ENCODE data around the gene LRRC32. TPM values are rescaled to one million over a fixed set of nuclear protein-coding genes. Genes with fewer than 3 reads are reported as not detected.

Gene LRRC32
- total RNA-seq, 1 donor = 37.6 TPM

GRCh38 chr11:76700177-76701100 lies 29.9 kb upstream of the LRRC32 start:
- peak; percentile 97 for DNase-seq (ENCODE audit: insufficient read length, low spot score, missing footprints)
- Histone ChIP-seq H2AFZ (ENCODE audit: low read length) (no peak overlapping the region), H3K4me3 (ENCODE audit: insufficient read depth, low read length) (peak overlapping the region; percentile 11), H3K4me2 (ENCODE audit: insufficient read depth, low read length) (peak overlapping the region; percentile 66), H3K79me2 (ENCODE audit: insufficient read depth, low read length) (no peaks in the 10 kb centered on the region), H3K27ac (ENCODE audit: low read depth, low read length) (peak overlapping the region; percentile 62), H3K4me1 (ENCODE audit: insufficient read depth, low read length) (peaks cover 31% of the 10 kb centered on the region), H3K9me3 (ENCODE audit: low read depth, low read length) (no peaks in the 10 kb centered on the region), H3K27me3 (ENCODE audit: insufficient read depth, low read length) (peaks cover 4% of the 10 kb centered on the region), H3K36me3 (ENCODE audit: insufficient read depth, low read length) (no peaks in the 10 kb centered on the region), H4K20me1 (ENCODE audit: insufficient read depth, low read length) (no peaks in the 10 kb centered on the region)
- no peak for TF ChIP-seq CTCF (IDR thresholded peaks at IDR 0.05; ENCODE audit: extremely low read depth, low read depth, low read length)

GRCh38 chr11:76699451-76700091 lies 29.0 kb upstream of the LRRC32 start:
- Histone ChIP-seq H3K27ac (ENCODE audit: low read depth, low read length) (peak overlapping the region; percentile 62), H3K4me3 (ENCODE audit: insufficient read depth, low read length) (no peak overlapping the region), H3K9me3 (ENCODE audit: low read depth, low read length) (no peaks in the 10 kb centered on the region), H3K36me3 (ENCODE audit: insufficient read depth, low read length) (no peaks in the 10 kb centered on the region), H2AFZ (ENCODE audit: low read length) (no peak overlapping the region), H3K4me2 (ENCODE audit: insufficient read depth, low read length) (no peak overlapping the region), H3K79me2 (ENCODE audit: insufficient read depth, low read length) (no peaks in the 10 kb centered on the region), H3K27me3 (ENCODE audit: insufficient read depth, low read length) (no peaks in the 10 kb centered on the region), H4K20me1 (ENCODE audit: insufficient read depth, low read length) (no peaks in the 10 kb centered on the region), H3K4me1 (ENCODE audit: insufficient read depth, low read length) (peaks cover 37% of the 10 kb centered on the region)
- no peak for TF ChIP-seq CTCF (IDR thresholded peaks at IDR 0.05; ENCODE audit: extremely low read depth, low read depth, low read length)
- DNase-seq (ENCODE audit: insufficient read length, low spot score, missing footprints) = no peak

GRCh38 chr11:76698321-76699043 lies 27.9 kb upstream of the LRRC32 start:
- no peak overlapping the region for H3K4me2 ChIP-seq (ENCODE audit: insufficient read depth, low read length)
- DNase-seq (ENCODE audit: insufficient read length, low spot score, missing footprints) = peak; percentile 87
- no peaks in the 10 kb centered on the region for H3K27me3 ChIP-seq (ENCODE audit: insufficient read depth, low read length)
- peak; percentile 36 for TF ChIP-seq CTCF (IDR thresholded peaks at IDR 0.05; ENCODE audit: extremely low read depth, low read depth, low read length)
- no peak overlapping the region for H2AFZ ChIP-seq (ENCODE audit: low read length)
- no peak overlapping the region for H3K4me3 ChIP-seq (ENCODE audit: insufficient read depth, low read length)
- H3K36me3 ChIP-seq (ENCODE audit: insufficient read depth, low read length) = no peaks in the 10 kb centered on the region
- peaks cover 41% of the 10 kb centered on the region for H3K4me1 ChIP-seq (ENCODE audit: insufficient read depth, low read length)
- no peaks in the 10 kb centered on the region for H3K79me2 ChIP-seq (ENCODE audit: insufficient read depth, low read length)
- H3K27ac ChIP-seq (ENCODE audit: low read depth, low read length) = no peak overlapping the region
- H4K20me1 ChIP-seq (ENCODE audit: insufficient read depth, low read length) = no peaks in the 10 kb centered on the region
- no peaks in the 10 kb centered on the region for H3K9me3 ChIP-seq (ENCODE audit: low read depth, low read length)

All from osteoblast (primary cell).